LNCaP clone FGC (cell line): Measurements from ENCODE around the gene RAB34.

Source experiments
- DNase-seq: peaks from one replicate; pipeline ENCODE4 v3.0.0-alpha.2; 2011; ENCODE audit warnings: low read depth
- H3K4me3 ChIP-seq: 2 replicates; pipeline ENCODE4 v1.5.1; 2011; ENCODE audit warnings: mild to moderate bottlenecking, low read depth, low read length, control low read depth
- CTCF ChIP-seq: IDR thresholded peaks from 2 replicates; pipeline ENCODE4 v1.5.1; 2012; ENCODE audit warnings: mild to moderate bottlenecking; ENCODE audit not compliant: control insufficient read depth, insufficient read depth; ENCODE audit errors: extremely low read depth

The RAB34 gene

GRCh38 chr17:28675980-28676379 lies 41.7 kb downstream of the RAB34 start:
- TF ChIP-seq CTCF = peak; percentile 70
- no peak for DNase-seq
- H3K4me3 ChIP-seq = no peak overlapping the region

GRCh38 chr17:28675490-28675889 lies 42.2 kb downstream of the RAB34 start:
- no peak for DNase-seq
- no peak overlapping the region for H3K4me3 ChIP-seq
- TF ChIP-seq CTCF = no peak

- no peak overlapping the region for H3K4me3 ChIP-seq
- no peak for DNase-seq
Observed at GRCh38 chr17:28669918-28670317, 47.8 kb downstream of the RAB34 start.

GRCh38 chr17:28667870-28668269 lies 49.8 kb downstream of the RAB34 start:
- no peak for TF ChIP-seq CTCF
- DNase-seq = no peak
- no peak overlapping the region for H3K4me3 ChIP-seq

More at GRCh38 chr17:28669918-28670317, 47.8 kb downstream of the RAB34 start:
- no peak for TF ChIP-seq CTCF

GRCh38 chr17:28665994-28666393 lies 51.7 kb downstream of the RAB34 start:
- no peak overlapping the region for H3K4me3 ChIP-seq
- no peak for TF ChIP-seq CTCF
- no peak for DNase-seq
